ENCODE data around the gene MRPL14. TPM values are rescaled to one million over a fixed set of nuclear protein-coding genes. Genes with fewer than 3 reads are reported as not detected.
A peak's percentile ranks its signal among the peaks of the same experiment; 100 is the strongest.

Gene MRPL14
- total and polyA plus RNA-seq, 9 of the 15 experiments (the other 6 are each of a cell fraction or from before 2014, with no cell fraction given) = 126 to 424 (median 165) TPM

GRCh38 chr6:44064089-44064947 lies 62.9 kb downstream of the MRPL14 start (continued):
- peak; percentile 54; the same call in 1 of the 2 replicates for TF ChIP-seq ARID3A (IDR thresholded peaks at IDR 0.05; ENCODE audit: borderline replicate concordance, low read depth, low read length)
- TF ChIP-seq BMI1 (IDR thresholded peaks at IDR 0.05; ENCODE audit: low read length) = no peak
- peak; percentile 66; the same call in 1 of the 2 replicates for TF ChIP-seq CXXC5 (CRISPR knock-in tag; IDR thresholded peaks at IDR 0.05)
- no peak for TF ChIP-seq FOXK1 (CRISPR knock-in tag; IDR thresholded peaks at IDR 0.05; ENCODE audit: borderline replicate concordance)
- TF ChIP-seq XRCC4 (IDR thresholded peaks at IDR 0.05; ENCODE audit: extremely low read depth, insufficient read depth, insufficient read length) = no peak
- TF ChIP-seq ZNF277 (CRISPR knock-in tag; IDR thresholded peaks at IDR 0.05; ENCODE audit: borderline replicate concordance) = no peak
- 0 out of 2 replicates have a peak, but pooled peaks have one; percentile 21 for TF ChIP-seq USF2 (CRISPR knock-in tag; IDR thresholded peaks at IDR 0.05)
- TF ChIP-seq GTF2F1 (IDR thresholded peaks at IDR 0.05; ENCODE audit: low read depth, low read length) = no peak
- TF ChIP-seq TFE3 (CRISPR knock-in tag; IDR thresholded peaks at IDR 0.05) = no peak; the same call in 1 of the 2 replicates
- TF ChIP-seq ZBTB34 (CRISPR knock-in tag; IDR thresholded peaks at IDR 0.05) = no peak
- no peak for TF ChIP-seq ZNF408 (CRISPR knock-in tag; IDR thresholded peaks at IDR 0.05; ENCODE audit: low read depth)
- peak; percentile 96 for TF ChIP-seq SMARCE1 (IDR thresholded peaks at IDR 0.05)
- peak; percentile 96 for TF ChIP-seq CTBP1 (IDR thresholded peaks at IDR 0.05; ENCODE audit: borderline replicate concordance)
- no peak; the same call in 1 of the 2 replicates for TF ChIP-seq ZNF449 (CRISPR knock-in tag; IDR thresholded peaks at IDR 0.05)
- TF ChIP-seq ZNF395 (CRISPR knock-in tag; IDR thresholded peaks at IDR 0.05) = peak; percentile 72; the same call in 1 of the 2 replicates

Data from K562 (cell line).